ENCODE measurements around the gene SNRNP48. TPM values are rescaled to one million over a fixed set of nuclear protein-coding genes. Genes with fewer than 3 reads are reported as not detected.
A peak's percentile ranks its signal among the peaks of the same experiment; 100 is the strongest.

The SNRNP48 gene
- total RNA-seq (10 to 100 TPM; 29.2 TPM), polyA plus RNA-seq (10 to 100 TPM in 1 of 3 donors, 1 to 10 TPM in 2; 9.1 to 13.7 (median 9.3) TPM), total RNA-seq (27.4 to 58.2 (median 39.1) reads per million in 6 experiments)

GRCh38 chr6:7589949-7590917 is at the start of gene SNRNP48:
TSS of gene SNRNP48 (plus strand) at chr6:7590198. CDS start at chr6:7590258, 60 bp downstream.
- POLR2A ChIA-PET: interaction anchor here (1.0 to 1.5 kb wide), 3 partner anchors 200 to 930 kb away, joined by 5 to 8 read pairs (median 6); partner anchors contain the start of genes CAGE1, RIOK1 and SSR1
- Mint-ChIP-seq H3K4me3 (peak within 1 kb of the TSS; percentile 96 to 100 (median 98)), H3K27me3 (no peaks in the 10 kb centered on the region), H3K27ac (peak within 1 kb of the TSS; percentile 84 to 98 (median 96)), H3K36me3 (peaks cover 0 to 18% (median 0%) of the 10 kb centered on the region in 3 donors), H3K4me1 (peaks cover 29 to 45% (median 44%) of the 10 kb centered on the region in 4 donors), H3K9me3 (no peaks in the 10 kb centered on the region)
- ATAC-seq (peak; percentile 98), DNase-seq (peak; percentile 84 to 95 (median 88))

GRCh38 chr6:7540595-7540994 is 49.4 kb upstream of the SNRNP48 start:
- POLR2A ChIA-PET: no interaction called here
- H3K36me3 Mint-ChIP-seq: peaks cover 0 to under 1% (median 0%) of the 10 kb centered on the region in 3 donors
- peaks cover 0 to 5% (median 0%) of the 10 kb centered on the region in 9 donors for H3K9me3 Mint-ChIP-seq
- DNase-seq (no peak), ATAC-seq (no peak)
- H3K4me1 Mint-ChIP-seq: peaks cover 2 to 22% (median 10%) of the 10 kb centered on the region in 4 donors
- H3K4me3 Mint-ChIP-seq: peak overlapping the region; percentile 61 to 82 (median 76)
- peak overlapping the region in 1 of 10 donors; percentile 32 for H3K27ac Mint-ChIP-seq
- H3K27me3 Mint-ChIP-seq: peaks cover 41 to 80% (median 66%) of the 10 kb centered on the region in 5 donors

- ATAC-seq: peak; percentile 48 to 68
- Mint-ChIP-seq H3K27me3 (peaks cover 44 to 80% (median 65%) of the 10 kb centered on the region in 5 donors), H3K4me3 (peak within 1 kb of the TSS; percentile 66 to 89 (median 80)), H3K36me3 (no peaks in the 10 kb centered on the region), H3K27ac (peak within 1 kb of the TSS in 1 of 10 donors; percentile 32), H3K4me1 (peaks cover 2 to 22% (median 10%) of the 10 kb centered on the region in 4 donors), H3K9me3 (peaks cover 0 to 5% (median 0%) of the 10 kb centered on the region in 9 donors)
- DNase-seq: peak in 3 of 10 donors; percentile 9 to 17 (median 11)
- POLR2A ChIA-PET: no interaction called here
Measured at GRCh38 chr6:7541175-7542064, 48.6 kb upstream of the SNRNP48 start, which contains the start of gene DSP. TSS of gene DSP (plus strand) at chr6:7541671. CDS start at chr6:7541916, 245 bp downstream.

- peak overlapping the region; percentile 66 to 89 (median 80) for H3K4me3 Mint-ChIP-seq
- peaks cover 0 to 5% (median 0%) of the 10 kb centered on the region in 9 donors for H3K9me3 Mint-ChIP-seq
- POLR2A ChIA-PET: no interaction called here
- H3K27me3 Mint-ChIP-seq: peaks cover 47 to 75% (median 65%) of the 10 kb centered on the region in 5 donors
- ATAC-seq (peak; percentile 15 to 30), DNase-seq (peak in 2 of 10 donors; percentile 9 to 13)
- H3K4me1 Mint-ChIP-seq: peaks cover 2 to 22% (median 10%) of the 10 kb centered on the region in 4 donors
- H3K27ac Mint-ChIP-seq: no peak overlapping the region
- H3K36me3 Mint-ChIP-seq: no peaks in the 10 kb centered on the region
Measured at GRCh38 chr6:7542065-7542873, 47.7 kb upstream of the SNRNP48 start.

GRCh38 chr6:7542874-7543624 is 46.9 kb upstream of the SNRNP48 start:
- Mint-ChIP-seq H3K36me3 (no peaks in the 10 kb centered on the region), H3K9me3 (peaks cover 0 to 5% (median 0%) of the 10 kb centered on the region in 9 donors), H3K4me3 (peak overlapping the region in 9 of 10 donors; percentile 36 to 89 (median 64)), H3K27ac (no peak overlapping the region), H3K27me3 (peaks cover 46 to 69% (median 68%) of the 10 kb centered on the region in 5 donors), H3K4me1 (peaks cover 2 to 22% (median 10%) of the 10 kb centered on the region in 4 donors)
- ATAC-seq (peak in 1 of 2 donors; percentile 23), DNase-seq (no peak)
- POLR2A ChIA-PET: no interaction called here

- ATAC-seq: no peak
- Mint-ChIP-seq H3K9me3 (peaks cover 0 to 5% (median 0%) of the 10 kb centered on the region in 9 donors), H3K36me3 (no peaks in the 10 kb centered on the region), H3K27me3 (peaks cover 42 to 69% (median 65%) of the 10 kb centered on the region in 5 donors), H3K4me1 (peaks cover 2 to 22% (median 10%) of the 10 kb centered on the region in 4 donors), H3K27ac (no peak overlapping the region), H3K4me3 (peak overlapping the region in 6 of 10 donors; percentile 8 to 58 (median 39))
- no peak for DNase-seq
- POLR2A ChIA-PET: no interaction called here
Measured at GRCh38 chr6:7543789-7544424, 46.1 kb upstream of the SNRNP48 start.

- H3K27me3 Mint-ChIP-seq: peaks cover 41 to 69% (median 65%) of the 10 kb centered on the region in 5 donors
- no peak overlapping the region for H3K4me3 Mint-ChIP-seq
- peaks cover 0 to 5% (median 0%) of the 10 kb centered on the region in 9 donors for H3K9me3 Mint-ChIP-seq
- DNase-seq (no peak), ATAC-seq (no peak)
- no peaks in the 10 kb centered on the region for H3K36me3 Mint-ChIP-seq
- no peak overlapping the region for H3K27ac Mint-ChIP-seq
- peaks cover 2 to 22% (median 10%) of the 10 kb centered on the region in 4 donors for H3K4me1 Mint-ChIP-seq
- POLR2A ChIA-PET: no interaction called here
Measured at GRCh38 chr6:7544597-7544996, 45.4 kb upstream of the SNRNP48 start.

- POLR2A ChIA-PET: no interaction called here
- ATAC-seq: no peak
- H3K27ac Mint-ChIP-seq: no peak overlapping the region
- DNase-seq: no peak
- peaks cover 34 to 65% (median 57%) of the 10 kb centered on the region in 5 donors for H3K27me3 Mint-ChIP-seq
- no peak overlapping the region for H3K4me3 Mint-ChIP-seq
- H3K9me3 Mint-ChIP-seq: peaks cover 0 to 3% (median 0%) of the 10 kb centered on the region in 9 donors
- H3K36me3 Mint-ChIP-seq: no peaks in the 10 kb centered on the region
- peaks cover 2 to 17% (median 10%) of the 10 kb centered on the region in 4 donors for H3K4me1 Mint-ChIP-seq
Measured at GRCh38 chr6:7545316-7546019, 44.5 kb upstream of the SNRNP48 start.

GRCh38 chr6:7546020-7546369 is 44.0 kb upstream of the SNRNP48 start:
- POLR2A ChIA-PET: interaction anchor here (1.0 kb wide), 1 partner anchor 18 kb away, joined by 3 read pairs; no protein-coding TSS in a partner anchor
- Mint-ChIP-seq H3K36me3 (no peaks in the 10 kb centered on the region), H3K4me3 (no peak overlapping the region), H3K4me1 (peaks cover 0 to 12% (median 5%) of the 10 kb centered on the region in 4 donors), H3K27me3 (peaks cover 31 to 60% (median 52%) of the 10 kb centered on the region in 5 donors), H3K27ac (no peak overlapping the region), H3K9me3 (peaks cover 0 to 3% (median 0%) of the 10 kb centered on the region in 9 donors)
- ATAC-seq (no peak), DNase-seq (no peak)

GRCh38 chr6:7546383-7546782 is 43.6 kb upstream of the SNRNP48 start:
- no peaks in the 10 kb centered on the region for H3K36me3 Mint-ChIP-seq
- POLR2A ChIA-PET: interaction anchor here (1.0 kb wide), 1 partner anchor 18 kb away, joined by 3 read pairs; no protein-coding TSS in a partner anchor
- peaks cover 30 to 60% (median 53%) of the 10 kb centered on the region in 5 donors for H3K27me3 Mint-ChIP-seq
- H3K4me1 Mint-ChIP-seq: peaks cover 0 to 10% (median 4%) of the 10 kb centered on the region in 4 donors
- no peak overlapping the region for H3K4me3 Mint-ChIP-seq
- H3K9me3 Mint-ChIP-seq: peaks cover 0 to 3% (median 0%) of the 10 kb centered on the region in 9 donors
- H3K27ac Mint-ChIP-seq: no peak overlapping the region
- no peak for DNase-seq
- ATAC-seq: no peak

Data from naive thymus-derived CD8-positive, alpha-beta T cell (primary cell).